Retina (tissue), 1 donor: Measurements from ENCODE around the gene MARCHF3.
"Not testable (repeated sequence)": the region's sequence is repeated elsewhere in the genome, so short reads cannot be mapped to it uniquely, and the experiment has no call there.

ENCODE experiments used
- DNase-seq: peaks from one replicate; pipeline ENCODE4 v3.0.0-alpha.2; 2016

MARCHF3 gene

DNA sequence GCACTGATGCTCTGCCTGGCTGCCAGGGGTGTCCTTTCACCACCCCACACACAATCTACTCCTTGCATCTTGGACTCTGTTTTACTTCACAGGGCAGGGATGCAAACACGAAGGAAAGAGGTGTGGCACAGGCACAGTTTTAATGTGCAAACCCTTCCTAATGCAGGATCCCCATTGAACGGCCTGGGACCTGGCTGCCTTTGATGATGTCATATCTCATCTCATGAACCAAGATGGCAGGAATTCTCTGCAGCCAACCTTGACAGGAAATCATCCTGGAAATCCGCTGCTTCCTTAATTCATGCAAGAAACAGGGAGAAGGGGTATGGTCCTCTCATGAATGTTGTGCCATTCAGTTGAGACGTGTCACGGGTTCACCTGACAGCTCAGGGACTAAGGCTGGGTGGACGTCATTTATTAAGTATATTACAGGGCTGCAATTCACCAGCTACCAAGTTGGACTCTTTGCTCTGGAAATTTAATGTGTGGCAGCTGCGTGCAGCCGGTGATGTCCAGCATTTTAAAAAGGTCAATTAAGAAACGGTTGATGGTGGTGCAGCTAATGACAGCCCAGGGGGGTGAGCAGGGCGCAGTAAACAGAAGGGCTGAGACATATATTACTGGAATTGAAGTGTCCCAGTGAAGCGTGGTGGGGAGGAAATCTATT, 161.9 kb downstream of the MARCHF3 start:
- DNase-seq, result no peak

DNA sequence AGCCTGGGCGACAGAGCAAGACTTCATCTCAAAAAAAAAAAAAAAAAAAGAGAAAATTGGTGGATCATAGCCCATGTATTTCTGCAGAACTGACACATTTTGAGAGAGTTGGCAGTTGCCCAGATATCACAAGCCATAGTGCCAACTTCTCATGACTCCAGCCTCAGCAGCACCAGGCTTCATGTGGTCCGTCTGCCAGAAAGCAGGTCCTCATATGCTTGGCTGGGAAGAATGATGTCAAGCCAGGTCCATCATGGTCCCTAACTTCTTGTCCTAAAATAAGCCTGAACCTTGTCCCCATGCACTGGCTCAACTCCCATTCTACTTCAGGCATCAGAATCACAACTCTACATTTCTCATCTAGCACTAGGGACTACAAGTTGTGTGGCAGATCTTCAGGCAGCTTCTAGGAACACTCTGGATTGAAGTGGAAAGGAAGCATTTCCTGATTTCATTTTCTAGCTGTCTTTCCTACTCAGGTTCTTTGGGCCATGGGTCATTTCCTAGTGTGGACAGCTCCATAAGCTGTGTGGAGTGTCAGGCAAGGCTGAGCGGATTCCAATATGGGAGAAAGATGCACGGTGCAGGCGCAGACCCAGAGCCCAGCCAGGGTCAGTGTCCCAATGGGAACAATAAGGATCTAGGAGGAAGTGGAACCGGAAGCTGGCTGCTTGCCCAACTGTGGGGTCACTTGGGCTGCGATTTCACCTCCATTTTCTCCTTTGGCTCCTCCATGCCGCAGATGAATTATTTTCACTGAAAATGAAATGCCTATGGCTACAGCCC, 163.3 kb downstream of the MARCHF3 start:
- DNase-seq, result no peak

DNA sequence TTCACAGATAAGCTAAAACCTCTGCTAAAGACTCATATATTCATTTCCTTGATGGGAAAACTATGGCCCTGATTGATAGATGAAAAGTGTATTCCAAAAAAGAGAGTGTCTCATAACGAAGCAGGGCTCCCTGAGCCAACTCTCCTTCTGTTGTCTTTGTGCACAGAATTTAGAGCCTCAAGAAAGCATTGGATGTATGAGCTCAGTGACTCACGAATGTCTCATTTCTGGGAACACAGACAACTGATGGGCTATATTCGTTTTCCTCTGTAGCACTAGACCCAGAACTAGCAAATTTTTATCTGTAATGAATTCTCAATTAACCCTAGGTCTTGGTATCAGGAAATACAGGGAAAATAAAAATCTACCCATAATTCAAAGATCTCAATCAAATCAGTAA, 165.1 kb downstream of the MARCHF3 start:
- DNase-seq, result no peak

DNA sequence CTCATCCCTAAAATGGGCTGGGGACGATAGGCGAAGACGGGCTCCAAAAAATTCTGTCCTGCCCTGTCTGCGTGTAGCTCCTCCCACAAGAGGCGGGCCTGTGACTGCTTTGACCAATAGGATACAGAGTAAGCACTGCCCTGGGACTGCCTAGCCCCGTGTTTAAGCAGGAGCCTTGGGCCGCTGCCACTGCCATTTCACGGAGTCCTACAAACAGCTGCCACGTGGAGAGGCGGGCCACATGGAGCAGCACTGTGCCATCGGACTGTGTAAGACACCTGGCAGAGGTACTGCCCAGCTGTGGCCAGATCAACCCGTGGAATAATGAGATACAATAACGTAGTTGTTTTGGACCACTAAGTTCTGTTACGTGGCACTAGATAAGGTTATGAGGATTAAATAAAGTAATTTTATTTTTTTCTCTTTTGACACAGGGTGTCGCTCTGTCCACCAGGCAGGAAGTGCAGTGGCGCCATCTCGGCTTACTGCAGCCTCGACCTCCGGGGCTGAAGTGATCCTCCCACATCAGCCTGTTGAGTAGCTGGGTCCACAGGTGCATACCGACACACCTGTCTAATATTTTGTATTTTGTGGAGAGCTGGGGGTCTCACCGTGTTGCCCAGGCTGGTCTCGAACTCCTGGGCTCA, 166.2 kb downstream of the MARCHF3 start:
- DNase-seq, result no peak

DNA sequence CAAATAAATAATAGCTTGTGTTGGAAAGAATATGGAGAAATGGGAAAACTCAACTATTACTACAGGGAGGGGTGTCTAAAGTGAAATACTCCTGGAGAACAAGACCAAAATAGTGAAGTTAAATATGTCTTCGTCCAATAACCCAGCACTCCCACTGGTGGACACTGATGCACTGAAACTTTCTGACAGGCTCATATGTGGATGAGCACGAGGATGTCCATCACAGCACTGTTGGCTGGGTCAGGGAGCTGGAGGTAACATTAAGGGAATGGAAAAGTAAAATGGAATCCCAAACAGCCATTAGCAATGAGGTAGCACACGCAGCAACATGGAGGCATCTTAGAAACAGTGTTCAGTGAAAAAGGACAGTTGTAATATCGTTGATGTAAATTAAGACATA, 167.0 kb downstream of the MARCHF3 start:
- DNase-seq, result no peak

DNA sequence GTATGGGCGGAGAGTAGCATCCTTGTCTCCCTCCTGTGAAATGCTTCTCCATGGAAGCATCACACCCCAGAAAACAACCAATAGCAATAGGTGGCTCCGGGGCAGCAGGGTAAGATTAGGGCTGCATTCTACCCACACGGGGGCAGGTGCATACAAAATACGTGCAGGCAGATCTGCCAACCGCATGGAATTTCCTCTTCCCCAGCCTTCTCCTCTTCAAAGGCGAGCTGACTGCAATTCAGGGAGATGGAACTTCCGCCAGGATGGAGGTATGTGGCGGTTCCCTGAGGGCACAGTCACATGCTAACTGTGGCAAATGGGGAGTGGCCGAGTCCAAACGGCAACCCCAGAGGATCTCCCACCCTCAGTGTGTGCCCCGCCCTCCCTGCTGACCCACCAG, 171.9 kb downstream of the MARCHF3 start:
- no peak for DNase-seq

DNA sequence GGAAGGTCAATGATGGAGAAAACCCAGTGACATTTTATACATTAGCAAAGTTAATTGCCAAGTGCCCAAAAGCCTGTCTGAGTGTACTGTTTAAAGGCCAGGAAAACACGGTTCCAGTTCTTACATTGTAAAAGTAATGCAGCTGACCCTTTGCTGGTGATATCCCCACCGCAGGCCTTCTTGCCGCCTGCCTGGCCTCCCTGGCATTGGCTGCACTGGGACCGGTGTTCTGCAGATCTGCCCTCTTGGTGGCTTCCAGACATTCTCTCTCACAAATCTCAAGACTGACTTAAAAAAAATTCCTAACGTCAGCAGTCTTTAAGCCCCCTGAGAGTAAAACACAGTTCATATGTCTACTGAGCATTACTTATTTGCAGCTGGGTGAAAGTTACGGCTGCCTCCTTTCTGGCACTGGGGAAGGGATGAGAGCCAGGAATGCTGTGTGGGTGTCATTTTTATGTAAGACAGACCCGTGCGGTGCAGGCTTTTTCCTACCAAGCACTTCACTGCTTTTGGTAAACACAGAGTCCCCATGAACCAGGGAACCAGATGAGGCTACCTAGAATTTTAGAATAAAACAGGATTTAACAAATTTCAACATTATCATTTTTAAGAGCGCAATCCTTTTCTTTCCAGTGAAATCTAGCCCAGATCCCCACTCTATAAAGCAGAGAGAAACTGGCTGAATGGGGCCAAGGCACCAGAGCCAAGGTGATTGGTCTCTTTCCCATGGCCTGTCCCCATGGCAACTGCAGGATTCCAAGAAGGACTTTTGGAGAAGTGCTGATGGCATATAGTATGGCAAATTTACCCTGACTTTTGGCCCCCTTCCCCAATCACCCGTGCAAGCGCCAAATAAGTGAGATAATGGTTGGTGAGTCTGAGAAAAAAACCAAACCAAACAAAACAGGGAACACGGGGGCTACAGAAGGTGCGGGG, 172.6 kb downstream of the MARCHF3 start:
- no peak for DNase-seq

DNA sequence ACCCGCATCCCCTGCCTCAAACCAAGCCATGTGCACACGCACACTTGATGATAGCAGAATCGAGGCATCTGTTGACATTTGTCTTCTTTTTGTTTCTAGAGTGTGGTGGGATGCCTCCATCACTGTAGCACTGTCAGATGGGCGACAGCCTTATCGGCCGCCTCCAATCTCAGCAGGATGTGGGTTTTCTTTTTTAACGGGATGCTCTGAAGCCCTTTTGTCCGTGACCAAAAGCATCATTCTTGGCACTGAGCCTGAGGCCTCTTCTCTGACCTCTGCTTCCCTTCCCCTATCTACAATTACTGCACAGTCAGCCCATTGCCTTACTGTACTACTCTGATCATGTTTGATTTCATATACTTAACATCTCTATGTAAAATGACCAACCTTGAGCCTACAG, 175.1 kb downstream of the MARCHF3 start:
- DNase-seq, result no peak

DNA sequence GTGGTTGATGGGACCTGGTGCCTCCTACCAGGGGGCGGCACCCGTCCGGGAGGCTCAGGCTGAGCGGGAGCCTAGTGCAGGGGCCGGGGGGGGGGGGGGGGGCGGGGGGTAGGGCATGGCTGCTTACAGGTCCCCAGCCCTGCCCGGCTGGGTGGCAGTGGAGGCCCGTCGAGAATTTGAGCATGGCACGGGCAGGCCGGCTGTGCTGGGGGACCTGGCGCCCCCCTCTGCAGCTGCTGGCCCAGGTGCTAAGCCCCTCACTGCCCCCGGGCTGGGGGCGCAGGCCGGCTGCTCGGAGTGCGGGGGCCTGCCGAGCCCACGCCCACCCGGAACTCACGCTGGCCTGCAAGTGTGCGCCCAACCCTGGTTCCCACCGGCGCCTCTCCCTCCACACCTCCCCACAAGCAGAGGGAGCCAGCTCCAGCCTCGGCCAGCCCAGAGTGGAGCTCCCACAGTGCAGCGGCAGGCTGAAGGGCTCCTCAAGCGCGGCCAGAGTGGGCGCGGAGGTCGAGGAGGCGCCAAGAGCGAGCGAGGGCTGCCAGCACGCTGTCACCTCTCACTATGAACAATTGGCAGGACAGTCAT, 175.7 kb downstream of the MARCHF3 start:
- no peak for DNase-seq

DNA sequence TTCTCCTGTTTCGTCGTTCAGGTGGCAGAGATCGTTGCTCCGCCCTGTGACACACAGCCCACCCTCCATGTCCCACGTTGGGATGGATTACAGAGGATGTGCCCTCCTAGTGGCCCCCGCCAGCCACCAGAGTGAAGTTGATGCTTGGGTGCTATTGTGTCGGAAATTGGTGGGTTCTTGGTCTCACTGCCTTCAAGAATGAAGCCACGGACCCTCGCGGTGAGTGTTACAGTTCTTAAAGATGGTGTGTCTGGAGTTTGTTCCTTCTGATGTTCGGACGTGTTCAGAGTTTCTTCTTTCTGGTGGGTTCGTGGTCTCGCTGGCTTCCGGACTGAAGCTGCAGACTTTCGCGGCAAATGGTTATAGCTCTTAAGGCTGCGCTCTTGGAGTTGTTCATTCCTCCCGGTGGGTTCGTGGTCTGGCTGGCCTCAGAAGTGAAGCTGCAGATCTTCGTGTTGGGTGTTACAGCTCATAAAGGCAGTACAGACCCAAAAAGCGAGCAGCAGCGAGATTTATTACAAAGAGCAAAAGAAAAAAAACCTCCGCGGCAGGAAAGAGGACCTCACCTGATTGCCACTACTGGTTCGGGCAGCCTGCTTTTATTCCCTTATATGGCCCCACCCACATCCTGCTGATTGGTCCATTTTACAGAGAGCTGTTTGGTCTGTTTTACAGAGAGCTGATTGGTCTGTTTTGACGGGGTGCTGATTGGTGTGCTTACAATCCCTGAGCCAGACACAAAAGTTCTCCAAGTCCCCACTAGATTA, 176.6 kb downstream of the MARCHF3 start:
- DNase-seq, result not testable (repeated sequence)

DNA sequence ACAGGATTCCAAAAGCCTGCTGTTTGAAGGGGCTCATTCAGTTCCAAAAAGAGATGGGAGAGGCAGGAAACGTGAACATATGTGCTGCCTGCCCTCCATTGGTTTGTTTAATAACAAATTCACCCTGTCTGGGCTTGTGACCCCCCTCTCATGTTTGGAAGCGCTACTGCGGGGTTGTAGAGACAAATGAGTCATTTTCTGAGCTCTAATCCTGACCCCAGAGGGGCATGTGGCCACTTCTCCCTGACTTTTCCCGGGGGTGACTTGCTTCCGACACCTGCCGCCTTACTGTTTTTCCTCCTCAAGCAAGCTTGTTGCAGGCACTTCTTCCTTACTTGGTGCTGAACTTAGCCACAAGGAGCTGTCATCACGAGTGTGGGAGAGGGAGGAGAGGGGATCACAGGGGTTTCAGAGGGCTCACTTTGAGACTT, 177.5 kb downstream of the MARCHF3 start:
- DNase-seq, result no peak

DNA sequence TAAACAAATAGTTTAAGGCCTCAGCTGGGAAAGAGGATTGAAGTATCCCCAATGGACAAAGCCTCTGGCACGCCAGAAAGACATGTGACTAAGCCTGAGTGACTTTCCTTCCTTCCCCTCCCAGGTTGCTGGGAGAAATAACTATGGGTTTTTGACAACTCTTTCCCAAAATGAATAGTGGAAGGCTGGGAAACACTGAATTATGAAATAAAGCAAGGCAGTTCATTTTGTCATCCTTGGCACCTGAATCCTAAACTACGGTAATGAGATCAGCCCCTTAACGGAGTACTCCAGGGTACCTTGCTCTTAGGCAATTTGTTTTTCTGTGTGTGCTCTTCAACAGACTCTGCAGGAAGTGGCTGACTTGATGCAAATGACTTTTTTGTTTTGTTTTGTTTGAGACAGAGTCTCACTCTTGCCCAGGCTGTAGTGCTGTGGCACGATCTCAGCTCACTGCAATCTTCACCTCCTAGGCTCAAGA, 178.2 kb downstream of the MARCHF3 start:
- DNase-seq, result no peak

DNA sequence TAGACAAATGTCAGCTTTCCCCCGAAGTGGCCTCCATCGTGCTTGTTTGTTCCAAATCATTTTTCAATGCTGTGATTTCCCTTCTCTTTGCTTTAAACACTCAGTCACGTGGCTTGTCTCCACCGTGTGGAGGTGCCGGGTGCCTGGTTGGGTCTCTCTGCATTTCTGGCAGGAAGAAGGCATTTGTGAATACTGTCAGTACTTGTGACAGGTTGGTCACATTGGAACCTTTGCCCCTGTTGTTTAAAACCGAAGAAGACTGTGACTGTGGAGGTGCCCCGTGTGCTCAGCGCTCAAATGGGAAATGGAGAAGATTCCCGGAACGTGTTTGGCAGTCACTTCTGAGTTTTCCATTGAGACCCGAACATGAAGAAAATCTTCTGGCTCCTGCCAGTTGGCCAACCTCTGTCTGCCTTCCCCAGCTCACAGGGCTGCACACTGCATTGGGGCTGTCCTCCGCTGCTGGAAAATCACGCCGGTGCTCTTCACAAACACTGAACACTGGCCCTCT, 178.8 kb downstream of the MARCHF3 start:
- no peak for DNase-seq

DNA sequence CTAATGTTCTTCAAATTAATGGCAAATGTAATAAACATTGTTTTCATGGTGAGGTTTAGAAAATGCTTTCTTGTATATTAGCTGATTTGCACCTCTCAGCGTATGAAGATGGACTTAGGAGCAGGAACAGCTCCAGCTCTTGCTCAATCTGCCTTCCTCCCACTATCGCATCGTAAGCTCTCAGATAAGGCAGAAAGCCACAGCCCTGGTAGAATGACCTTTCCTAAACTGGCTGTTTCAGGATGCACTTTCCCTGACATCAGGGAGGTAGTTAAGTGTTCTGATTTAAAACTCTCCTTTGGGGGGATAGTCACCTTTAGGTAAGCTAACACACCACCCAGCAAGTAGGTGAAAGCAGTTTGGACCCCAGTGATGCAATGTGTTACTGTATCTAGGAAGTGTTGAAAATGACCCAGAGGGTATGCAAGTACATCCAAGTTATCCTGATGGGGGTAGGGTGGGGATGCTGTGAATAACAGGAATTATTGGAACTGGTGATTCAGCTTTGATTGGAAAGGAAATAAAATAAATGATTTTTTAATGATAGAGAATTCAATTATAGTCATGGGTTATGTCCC, 181.2 kb downstream of the MARCHF3 start:
- no peak for DNase-seq

DNA sequence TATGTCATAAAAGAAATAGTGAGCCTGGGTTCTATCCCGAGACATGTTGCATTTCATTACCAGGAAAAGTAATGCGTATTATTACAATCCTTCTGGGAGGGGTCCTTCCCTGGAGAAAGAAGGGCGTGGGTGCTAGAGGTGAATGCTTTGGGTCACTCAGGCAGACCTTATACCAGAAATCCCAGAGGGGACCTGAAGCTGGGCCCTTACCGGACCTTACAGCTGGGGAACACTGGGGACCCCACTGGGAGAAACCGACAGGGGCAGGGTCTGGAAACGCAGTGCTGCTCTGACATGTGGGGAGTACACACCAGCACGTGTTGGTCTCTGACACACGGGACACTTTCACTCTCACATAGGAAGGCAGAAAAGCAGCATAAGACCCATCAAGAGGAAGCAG, 182.1 kb downstream of the MARCHF3 start:
- no peak for DNase-seq

DNA sequence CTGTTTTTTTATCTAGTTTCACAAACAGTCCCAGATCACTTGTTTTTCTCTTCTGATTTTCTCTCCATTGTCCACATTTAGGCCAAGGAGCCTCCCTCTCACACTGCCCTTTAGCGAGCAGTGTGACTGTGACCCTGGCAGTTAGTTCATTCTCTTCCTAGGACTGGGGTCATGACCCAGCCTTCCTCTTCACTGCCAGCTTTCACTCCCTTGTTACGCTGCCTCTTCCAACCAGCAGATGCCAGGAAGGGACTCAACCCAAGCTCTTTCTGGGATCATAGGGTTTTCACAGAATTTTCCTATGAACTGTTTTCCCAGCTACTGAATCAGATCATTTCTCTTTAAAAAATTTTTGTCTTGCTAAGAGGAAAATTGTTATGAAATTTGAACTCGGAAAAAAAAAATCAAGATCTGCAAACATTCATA, 182.5 kb downstream of the MARCHF3 start:
- peak; percentile 51 for DNase-seq

DNA sequence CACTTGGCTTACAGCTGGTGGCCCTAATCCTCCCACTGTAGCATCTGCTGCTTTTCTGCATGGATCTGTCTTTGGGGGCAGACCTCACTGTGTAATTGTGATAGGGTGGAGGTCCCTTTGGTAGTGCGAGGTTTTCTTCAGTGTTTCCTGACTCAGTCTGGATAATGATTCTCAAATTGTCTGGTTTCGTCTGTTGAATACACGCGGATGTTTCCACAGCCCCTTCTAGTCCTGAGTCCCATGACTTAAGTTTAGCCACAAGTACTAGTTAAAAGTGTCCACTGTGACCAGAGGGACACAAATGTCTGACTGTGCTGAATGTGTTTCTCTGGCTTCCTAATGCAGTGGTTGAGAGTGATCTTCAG, 182.9 kb downstream of the MARCHF3 start:
- peak; percentile 43 for DNase-seq

DNA sequence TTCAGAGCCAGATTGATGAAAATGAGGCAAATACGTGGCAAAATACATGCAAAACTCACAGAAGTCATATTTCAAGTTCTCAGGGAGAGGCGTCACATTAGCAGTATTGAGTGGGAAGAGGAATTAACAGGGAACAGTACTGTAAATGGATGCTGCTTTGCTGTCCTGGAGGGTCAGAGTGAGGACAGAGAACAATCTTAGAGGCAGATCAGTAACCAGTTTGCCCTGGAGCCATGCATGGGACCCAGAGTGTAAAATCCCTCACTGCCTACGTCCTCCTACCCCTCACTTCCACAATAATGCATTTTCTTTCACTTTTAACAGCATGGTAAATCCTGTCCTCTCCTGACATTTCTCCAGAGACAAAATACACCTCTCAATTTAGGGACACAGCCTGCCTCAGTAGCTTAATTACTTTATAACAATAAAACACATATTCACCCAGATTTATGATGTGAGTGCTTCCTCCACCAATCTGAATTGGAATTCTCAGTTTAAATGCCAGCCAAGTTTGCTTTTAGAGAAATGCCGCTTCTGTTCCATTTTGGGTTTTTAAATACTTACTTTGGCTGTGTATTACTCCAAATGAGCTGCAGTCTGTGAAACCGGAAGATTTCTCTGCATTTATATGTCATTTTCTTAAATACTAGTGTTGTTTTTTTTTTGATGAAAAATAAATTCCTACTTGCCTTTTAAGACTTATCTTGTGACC, 183.5 kb downstream of the MARCHF3 start:
- no peak for DNase-seq

DNA sequence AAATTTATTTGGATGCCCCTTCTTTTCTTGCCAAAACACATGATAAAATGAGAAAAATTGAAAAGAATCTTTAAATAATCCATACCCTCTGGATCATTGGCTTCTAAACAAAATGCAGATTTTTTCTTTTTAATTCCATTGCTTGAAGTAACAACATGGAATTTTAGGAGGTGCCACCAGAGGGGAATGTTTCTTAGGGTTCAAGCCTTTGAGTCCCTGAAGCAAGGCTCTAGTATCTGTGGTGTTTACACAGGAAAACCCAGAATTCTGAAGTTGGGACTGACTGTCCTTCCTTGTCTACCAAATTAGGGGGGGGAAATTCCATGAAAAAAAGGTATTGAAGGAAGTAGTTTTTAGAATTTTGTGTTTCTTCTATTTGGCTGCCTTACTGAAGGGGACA, 184.0 kb downstream of the MARCHF3 start:
- DNase-seq, result no peak

DNA sequence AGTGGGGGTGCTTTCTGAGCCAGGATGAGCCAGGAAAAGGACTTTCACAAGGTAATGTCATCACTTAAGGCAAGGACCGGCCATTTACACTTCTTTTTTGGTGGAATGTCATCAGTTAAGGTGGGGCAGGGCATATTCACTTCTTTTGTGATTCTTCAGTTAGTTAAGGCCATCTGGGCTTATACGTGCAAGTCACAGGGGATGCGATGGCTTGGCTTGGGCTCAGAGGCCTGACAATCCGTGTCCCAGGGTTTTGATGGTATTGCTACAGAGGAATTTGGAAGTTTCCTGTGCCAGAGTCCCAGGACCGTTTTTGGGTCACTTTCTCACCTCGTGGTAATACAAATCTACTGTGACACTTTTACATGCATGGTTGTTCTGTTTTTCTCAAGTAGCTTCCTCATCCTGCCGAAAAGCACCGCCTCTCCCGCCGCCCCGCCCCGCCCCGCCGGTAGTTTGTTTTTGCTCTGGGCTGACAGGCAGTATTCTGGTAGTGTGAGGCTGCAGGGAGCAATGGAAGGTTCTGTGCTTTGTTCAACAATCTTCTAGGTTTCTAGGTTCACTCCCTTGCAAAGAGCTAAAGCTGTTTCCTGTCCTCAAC, 184.8 kb downstream of the MARCHF3 start:
- not testable (repeated sequence) for DNase-seq
